T-helper 2 cell (primary cell): ENCODE measurements around the gene PSMA6.
"Not testable (repeated sequence)": the region's sequence is repeated elsewhere in the genome, so short reads cannot be mapped to it uniquely, and the experiment has no call there.

Source experiments
- DNase-seq, 5 experiments: peaks; one replicate each; pipeline versions ENCODE4 v3.0.0 to v3.0.0-alpha.2; 2012 to 2022
- total RNA-seq, 2 donors: gene quantifications; one replicate each; lab custom pipeline; 2026; lab: John Stamatoyannopoulos, UW

PSMA6 gene
- 20.7 to 23.1 reads per million in 2 donors for total RNA-seq

- DNase-seq, result peak; percentile 96 to 100 (median 99)
Observed at GRCh38 chr14:35292051-35292769, at the start of gene PSMA6. Gene PSMA6 (plus strand): TSS chr14:35292382. CDS start chr14:35292477, 95 bp downstream.

GRCh38 chr14:35242599-35243311 lies 49.4 kb upstream of the PSMA6 start:
- no peak for DNase-seq

GRCh38 chr14:35243956-35244355 lies 48.2 kb upstream of the PSMA6 start:
- DNase-seq, result no peak

- DNase-seq, result no peak
Observed at GRCh38 chr14:35244542-35244941, 47.6 kb upstream of the PSMA6 start.

- DNase-seq, result no peak
Observed at GRCh38 chr14:35245051-35245450, 47.1 kb upstream of the PSMA6 start.

GRCh38 chr14:35247777-35248475 lies 44.3 kb upstream of the PSMA6 start:
- no peak for DNase-seq

- DNase-seq, result no peak
Observed at GRCh38 chr14:35248476-35248788, 43.8 kb upstream of the PSMA6 start.

GRCh38 chr14:35250319-35250718 lies 41.9 kb upstream of the PSMA6 start:
- DNase-seq, result no peak

GRCh38 chr14:35252451-35252868 lies 39.7 kb upstream of the PSMA6 start:
- no peak for DNase-seq

GRCh38 chr14:35253056-35253455 lies 39.1 kb upstream of the PSMA6 start:
- DNase-seq, result not testable (repeated sequence)

GRCh38 chr14:35254034-35254622 lies 38.1 kb upstream of the PSMA6 start:
- not testable (repeated sequence) for DNase-seq

GRCh38 chr14:35254736-35255135 lies 37.4 kb upstream of the PSMA6 start:
- DNase-seq, result peak in 1 of 5 experiments; percentile 27

- no peak for DNase-seq
Observed at GRCh38 chr14:35255711-35256110, 36.5 kb upstream of the PSMA6 start.

GRCh38 chr14:35257809-35258208 lies 34.4 kb upstream of the PSMA6 start:
- DNase-seq, result no peak

GRCh38 chr14:35258420-35258819 lies 33.8 kb upstream of the PSMA6 start:
- DNase-seq, result no peak

- peak in 1 of 5 experiments; percentile 30 for DNase-seq
Observed at GRCh38 chr14:35261774-35262173, 30.4 kb upstream of the PSMA6 start.

- no peak for DNase-seq
Observed at GRCh38 chr14:35262436-35262835, 29.7 kb upstream of the PSMA6 start.

- no peak for DNase-seq
Observed at GRCh38 chr14:35268946-35269345, 23.2 kb upstream of the PSMA6 start.

- no peak for DNase-seq
Observed at GRCh38 chr14:35274805-35275204, 17.4 kb upstream of the PSMA6 start.

GRCh38 chr14:35277179-35277578 lies 15.0 kb upstream of the PSMA6 start:
- DNase-seq, result no peak

- no peak for DNase-seq
Observed at GRCh38 chr14:35279369-35279768, 12.8 kb upstream of the PSMA6 start.

- DNase-seq, result no peak
Observed at GRCh38 chr14:35281341-35281740, 10.8 kb upstream of the PSMA6 start.

- no peak for DNase-seq
Observed at GRCh38 chr14:35284506-35284905, 7.7 kb upstream of the PSMA6 start.
